Measurements from ENCODE around the gene DCAF6.

DCAF6 gene

DNA sequence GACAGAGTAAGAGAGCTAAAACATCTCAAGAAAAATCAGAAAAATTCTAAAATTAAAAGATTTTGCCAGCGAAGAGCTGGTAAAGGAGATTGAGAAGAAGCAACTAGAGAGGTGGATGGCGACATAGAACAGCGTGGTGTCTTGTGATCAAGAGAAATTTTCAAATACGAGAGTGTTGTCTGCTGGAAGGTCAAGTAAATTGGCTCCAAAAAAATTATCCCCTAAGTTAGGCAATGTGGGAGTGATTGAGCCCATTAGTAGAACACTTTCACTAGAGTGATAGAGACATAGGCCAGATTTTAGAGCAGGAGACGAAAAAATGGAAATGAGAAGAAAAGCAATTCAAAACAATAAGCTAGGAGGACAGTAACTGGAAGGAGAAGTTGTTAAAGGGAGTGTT is 94.7 kb downstream of the DCAF6 start:
- Histone ChIP-seq H3K36me3 (ENCODE audit: insufficient read depth) (no peaks in the 10 kb centered on the region), H3K79me2 (ENCODE audit: insufficient read depth, low read depth) (no peaks in the 10 kb centered on the region)

DNA sequence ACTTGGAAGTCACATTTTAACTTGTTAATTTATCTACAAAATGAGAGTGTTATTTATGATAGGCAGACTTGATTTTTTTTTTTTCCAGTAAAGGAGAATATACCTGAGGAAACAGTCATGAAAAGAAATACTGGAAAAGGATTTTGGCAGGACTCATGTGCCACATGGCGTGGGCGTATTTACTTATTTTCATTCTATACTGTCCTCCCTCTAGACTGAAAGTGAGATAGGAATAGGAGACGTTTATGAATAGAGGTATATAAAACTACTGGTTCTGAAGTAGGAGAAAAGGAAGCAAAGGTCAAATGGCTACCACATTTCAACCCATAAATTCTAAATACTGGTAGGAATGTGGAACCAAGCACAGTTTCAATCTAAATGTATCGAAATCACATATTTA is 95.1 kb downstream of the DCAF6 start:
- Histone ChIP-seq H3K4me3 (IDR thresholded peaks at IDR 0.05; ENCODE audit: insufficient read depth, low read depth, low read length) (no peak overlapping the region), H4K20me1 (ENCODE audit: insufficient read depth) (no peaks in the 10 kb centered on the region), H2AFZ (ENCODE audit: low read depth) (no peak overlapping the region), H3K36me3 (ENCODE audit: insufficient read depth) (no peaks in the 10 kb centered on the region), H3K4me2 (no peak overlapping the region), H3K4me1 (ENCODE audit: low read depth, poor library complexity, severe bottlenecking) (no peaks in the 10 kb centered on the region), H3K27ac (no peak overlapping the region), H3K79me2 (ENCODE audit: insufficient read depth, low read depth) (no peaks in the 10 kb centered on the region), H3K9ac (no peak overlapping the region), H3K27me3 (ENCODE audit: insufficient read depth, low read depth) (no peaks in the 10 kb centered on the region)
- TF ChIP-seq, protein P1, sequence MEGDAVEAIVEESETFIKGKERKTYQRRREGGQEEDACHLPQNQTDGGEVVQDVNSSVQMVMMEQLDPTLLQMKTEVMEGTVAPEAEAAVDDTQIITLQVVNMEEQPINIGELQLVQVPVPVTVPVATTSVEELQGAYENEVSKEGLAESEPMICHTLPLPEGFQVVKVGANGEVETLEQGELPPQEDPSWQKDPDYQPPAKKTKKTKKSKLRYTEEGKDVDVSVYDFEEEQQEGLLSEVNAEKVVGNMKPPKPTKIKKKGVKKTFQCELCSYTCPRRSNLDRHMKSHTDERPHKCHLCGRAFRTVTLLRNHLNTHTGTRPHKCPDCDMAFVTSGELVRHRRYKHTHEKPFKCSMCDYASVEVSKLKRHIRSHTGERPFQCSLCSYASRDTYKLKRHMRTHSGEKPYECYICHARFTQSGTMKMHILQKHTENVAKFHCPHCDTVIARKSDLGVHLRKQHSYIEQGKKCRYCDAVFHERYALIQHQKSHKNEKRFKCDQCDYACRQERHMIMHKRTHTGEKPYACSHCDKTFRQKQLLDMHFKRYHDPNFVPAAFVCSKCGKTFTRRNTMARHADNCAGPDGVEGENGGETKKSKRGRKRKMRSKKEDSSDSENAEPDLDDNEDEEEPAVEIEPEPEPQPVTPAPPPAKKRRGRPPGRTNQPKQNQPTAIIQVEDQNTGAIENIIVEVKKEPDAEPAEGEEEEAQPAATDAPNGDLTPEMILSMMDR (conservative IDR thresholded peaks at IDR 0.05; ENCODE audit: low read depth, low read length) = no peak

More for the DNA sequence above, 94.7 kb downstream of the DCAF6 start:
- no peaks in the 10 kb centered on the region for H3K27me3 ChIP-seq (ENCODE audit: insufficient read depth, low read depth)
- no peak overlapping the region for H3K9ac ChIP-seq
- H3K27ac ChIP-seq = no peak overlapping the region
- H2AFZ ChIP-seq (ENCODE audit: low read depth) = no peak overlapping the region
- no peak overlapping the region for H3K4me3 ChIP-seq (IDR thresholded peaks at IDR 0.05; ENCODE audit: insufficient read depth, low read depth, low read length)
- H3K4me1 ChIP-seq (ENCODE audit: low read depth, poor library complexity, severe bottlenecking) = no peaks in the 10 kb centered on the region
- H3K4me2 ChIP-seq = no peak overlapping the region
- TF ChIP-seq, protein P1 (conservative IDR thresholded peaks at IDR 0.05; ENCODE audit: low read depth, low read length) = no peak
- H4K20me1 ChIP-seq (ENCODE audit: insufficient read depth) = no peaks in the 10 kb centered on the region

DNA sequence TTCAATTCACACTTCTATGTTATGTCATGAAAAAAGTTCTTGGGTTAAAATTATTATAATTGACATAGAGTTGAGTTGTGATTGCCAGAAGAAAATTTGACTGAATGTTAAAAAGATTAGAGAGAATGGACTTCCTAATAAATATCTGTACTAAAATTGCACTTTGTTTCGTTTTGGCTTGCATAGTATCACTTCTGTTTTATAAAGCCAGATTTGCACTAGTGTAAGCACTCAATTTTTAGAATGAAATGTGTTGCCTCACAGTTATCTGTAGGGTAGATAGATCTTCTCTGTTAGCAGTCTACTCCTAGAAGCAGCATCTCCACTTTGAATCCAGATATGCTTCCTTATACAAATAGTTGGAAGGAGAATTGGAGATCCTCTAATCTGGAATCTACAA is 95.5 kb downstream of the DCAF6 start:
- no peak overlapping the region for H3K27ac ChIP-seq
- no peaks in the 10 kb centered on the region for H4K20me1 ChIP-seq (ENCODE audit: insufficient read depth)
- TF ChIP-seq, protein P1 (conservative IDR thresholded peaks at IDR 0.05; ENCODE audit: low read depth, low read length) = no peak
- no peak overlapping the region for H2AFZ ChIP-seq (ENCODE audit: low read depth)
- H3K4me3 ChIP-seq (IDR thresholded peaks at IDR 0.05; ENCODE audit: insufficient read depth, low read depth, low read length) = no peak overlapping the region
- H3K9ac ChIP-seq = no peak overlapping the region
- H3K4me1 ChIP-seq (ENCODE audit: low read depth, poor library complexity, severe bottlenecking) = no peaks in the 10 kb centered on the region
- no peaks in the 10 kb centered on the region for H3K79me2 ChIP-seq (ENCODE audit: insufficient read depth, low read depth)
- H3K36me3 ChIP-seq (ENCODE audit: insufficient read depth) = no peaks in the 10 kb centered on the region
- H3K4me2 ChIP-seq = no peak overlapping the region
- no peaks in the 10 kb centered on the region for H3K27me3 ChIP-seq (ENCODE audit: insufficient read depth, low read depth)

DNA sequence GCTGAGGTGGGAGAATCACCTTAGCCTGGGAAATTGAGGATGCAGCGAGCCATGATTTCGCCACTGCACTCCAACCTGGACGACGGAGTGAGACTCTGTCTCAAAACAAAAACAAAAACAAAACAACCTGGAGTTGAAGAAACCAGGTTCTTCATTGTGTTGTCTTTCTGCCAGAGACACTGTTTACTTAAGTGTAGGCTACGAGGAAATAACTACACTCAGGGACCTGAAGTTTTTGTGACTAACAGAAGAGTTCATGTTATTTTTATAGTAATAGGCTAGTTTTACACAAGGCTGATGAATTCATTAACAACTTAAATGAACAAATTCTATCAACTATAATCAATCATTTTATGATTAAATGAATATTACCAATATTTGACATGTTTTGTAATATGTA is 98.9 kb downstream of the DCAF6 start:
- Histone ChIP-seq H3K36me3 (ENCODE audit: insufficient read depth) (no peaks in the 10 kb centered on the region), H2AFZ (ENCODE audit: low read depth) (no peak overlapping the region), H3K4me3 (IDR thresholded peaks at IDR 0.05; ENCODE audit: insufficient read depth, low read depth, low read length) (no peak overlapping the region), H3K27me3 (ENCODE audit: insufficient read depth, low read depth) (no peaks in the 10 kb centered on the region), H3K9ac (no peak overlapping the region), H3K79me2 (ENCODE audit: insufficient read depth, low read depth) (no peaks in the 10 kb centered on the region), H3K4me2 (no peak overlapping the region), H3K4me1 (ENCODE audit: low read depth, poor library complexity, severe bottlenecking) (no peaks in the 10 kb centered on the region), H4K20me1 (ENCODE audit: insufficient read depth) (no peaks in the 10 kb centered on the region), H3K27ac (no peak overlapping the region)
- TF ChIP-seq, protein P1 (conservative IDR thresholded peaks at IDR 0.05; ENCODE audit: low read depth, low read length) = no peak

Data from KMS-11 (cell line).